ENCODE results near the gene CEND1.

GRCh38 chr11:789943-790342, at the start of gene CEND1:
- TF ChIP-seq, protein P1, sequence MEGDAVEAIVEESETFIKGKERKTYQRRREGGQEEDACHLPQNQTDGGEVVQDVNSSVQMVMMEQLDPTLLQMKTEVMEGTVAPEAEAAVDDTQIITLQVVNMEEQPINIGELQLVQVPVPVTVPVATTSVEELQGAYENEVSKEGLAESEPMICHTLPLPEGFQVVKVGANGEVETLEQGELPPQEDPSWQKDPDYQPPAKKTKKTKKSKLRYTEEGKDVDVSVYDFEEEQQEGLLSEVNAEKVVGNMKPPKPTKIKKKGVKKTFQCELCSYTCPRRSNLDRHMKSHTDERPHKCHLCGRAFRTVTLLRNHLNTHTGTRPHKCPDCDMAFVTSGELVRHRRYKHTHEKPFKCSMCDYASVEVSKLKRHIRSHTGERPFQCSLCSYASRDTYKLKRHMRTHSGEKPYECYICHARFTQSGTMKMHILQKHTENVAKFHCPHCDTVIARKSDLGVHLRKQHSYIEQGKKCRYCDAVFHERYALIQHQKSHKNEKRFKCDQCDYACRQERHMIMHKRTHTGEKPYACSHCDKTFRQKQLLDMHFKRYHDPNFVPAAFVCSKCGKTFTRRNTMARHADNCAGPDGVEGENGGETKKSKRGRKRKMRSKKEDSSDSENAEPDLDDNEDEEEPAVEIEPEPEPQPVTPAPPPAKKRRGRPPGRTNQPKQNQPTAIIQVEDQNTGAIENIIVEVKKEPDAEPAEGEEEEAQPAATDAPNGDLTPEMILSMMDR (IDR thresholded peaks at IDR 0.05) = no peak
- no peak for TF ChIP-seq POLR2A (IDR thresholded peaks at IDR 0.05)

All from thyroid gland (tissue), 4 donors.